Measurements from ENCODE around the gene TNNT1.

Gene TNNT1

DNA sequence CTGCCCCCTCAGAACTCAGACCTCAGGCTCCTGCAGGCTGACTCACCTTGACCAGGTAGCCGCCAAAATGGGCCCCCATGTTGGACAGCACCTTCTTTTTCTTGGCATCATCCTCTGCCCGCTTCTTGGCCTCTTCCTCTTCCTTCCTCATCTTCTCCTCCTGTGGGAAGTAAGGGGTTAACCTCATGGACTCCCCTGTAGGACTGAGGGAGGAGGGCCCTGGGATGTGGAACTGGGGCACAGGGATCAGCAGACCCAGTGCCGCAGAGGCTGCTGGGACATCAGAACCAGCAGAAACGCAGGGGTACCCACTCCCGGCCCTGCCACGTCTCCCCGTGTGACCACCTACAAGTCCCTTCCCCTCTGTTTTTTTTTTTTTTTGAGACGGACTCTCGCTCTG lies 11.1 kb downstream of the TNNT1 start:
- no peak for DNase-seq (ENCODE audit: low read depth)
- no peak for TF ChIP-seq CTCF (IDR thresholded peaks at IDR 0.05; ENCODE audit: control insufficient read depth, extremely low read depth, insufficient read depth)
- H3K4me3 ChIP-seq (ENCODE audit: low read depth, low read length), result no peak overlapping the region

DNA sequence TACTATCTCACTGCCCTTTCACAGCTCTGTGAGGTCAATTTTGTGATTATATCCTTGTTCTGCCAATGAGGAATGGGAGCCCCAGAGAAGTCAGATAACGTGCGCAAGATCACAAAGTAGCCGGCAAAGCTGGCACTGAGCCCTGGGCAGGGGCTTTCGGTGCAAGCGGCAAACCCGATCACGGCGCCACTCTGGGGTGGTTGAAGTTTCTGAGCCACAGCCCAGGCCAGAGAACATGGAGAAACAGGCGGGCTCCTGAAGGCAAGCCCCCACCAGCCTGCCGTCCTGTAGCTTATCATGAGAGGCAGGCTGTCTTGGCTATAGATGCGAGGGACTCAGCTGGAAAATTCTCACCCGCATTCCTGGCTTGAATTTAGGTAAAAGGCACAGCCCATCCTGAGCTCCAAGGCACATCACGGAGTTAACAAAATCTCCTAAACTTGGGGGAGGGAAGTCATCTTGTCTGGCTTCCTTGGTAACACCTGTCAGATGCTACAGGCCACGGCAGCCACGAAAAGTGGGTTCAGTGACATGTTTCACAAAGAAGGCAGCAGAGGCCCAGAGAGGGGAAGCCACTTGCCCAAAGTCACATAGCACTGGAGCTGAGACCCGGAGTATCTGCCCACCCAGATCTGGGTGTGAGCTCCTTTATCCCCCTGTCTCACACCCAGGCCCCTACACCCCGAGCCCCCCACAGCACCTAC lies 12.5 kb downstream of the TNNT1 start:
- no peak for TF ChIP-seq CTCF (IDR thresholded peaks at IDR 0.05; ENCODE audit: control insufficient read depth, extremely low read depth, insufficient read depth)
- DNase-seq (ENCODE audit: low read depth), result no peak
- H3K4me3 ChIP-seq (ENCODE audit: low read depth, low read length), result no peak overlapping the region

DNA sequence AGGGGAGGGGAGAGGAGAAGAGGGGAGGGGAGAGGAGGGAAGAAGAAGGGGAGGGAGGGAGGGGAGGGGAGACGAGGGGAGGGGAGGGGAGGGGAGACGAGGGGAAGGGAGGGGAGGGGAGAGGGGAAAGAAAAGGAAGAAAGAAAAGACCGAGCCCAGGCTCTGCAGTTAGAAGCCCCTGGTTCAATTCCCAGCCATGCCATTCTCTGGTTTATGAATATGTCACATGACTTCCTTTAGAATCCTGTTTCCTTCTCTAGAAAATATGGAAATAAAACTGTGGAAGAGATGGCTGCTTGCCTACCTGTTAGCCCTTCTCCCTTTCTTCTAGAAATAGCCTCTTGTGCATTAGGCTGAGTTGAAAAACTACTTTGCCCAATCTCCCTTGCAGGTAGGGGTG lies 14.3 kb downstream of the TNNT1 start:
- H3K4me3 ChIP-seq (ENCODE audit: low read depth, low read length), result no peak overlapping the region
- no peak for TF ChIP-seq CTCF (IDR thresholded peaks at IDR 0.05; ENCODE audit: control insufficient read depth, extremely low read depth, insufficient read depth)
- DNase-seq (ENCODE audit: low read depth), result no peak

- no peak overlapping the region for H3K4me3 ChIP-seq (ENCODE audit: low read depth, low read length)
- no peak for DNase-seq (ENCODE audit: low read depth)
- TF ChIP-seq CTCF (IDR thresholded peaks at IDR 0.05; ENCODE audit: control insufficient read depth, extremely low read depth, insufficient read depth), result no peak
These were observed 15.2 kb downstream of the TNNT1 start for GRCh38 chr19:55133639-55134444.

DNA sequence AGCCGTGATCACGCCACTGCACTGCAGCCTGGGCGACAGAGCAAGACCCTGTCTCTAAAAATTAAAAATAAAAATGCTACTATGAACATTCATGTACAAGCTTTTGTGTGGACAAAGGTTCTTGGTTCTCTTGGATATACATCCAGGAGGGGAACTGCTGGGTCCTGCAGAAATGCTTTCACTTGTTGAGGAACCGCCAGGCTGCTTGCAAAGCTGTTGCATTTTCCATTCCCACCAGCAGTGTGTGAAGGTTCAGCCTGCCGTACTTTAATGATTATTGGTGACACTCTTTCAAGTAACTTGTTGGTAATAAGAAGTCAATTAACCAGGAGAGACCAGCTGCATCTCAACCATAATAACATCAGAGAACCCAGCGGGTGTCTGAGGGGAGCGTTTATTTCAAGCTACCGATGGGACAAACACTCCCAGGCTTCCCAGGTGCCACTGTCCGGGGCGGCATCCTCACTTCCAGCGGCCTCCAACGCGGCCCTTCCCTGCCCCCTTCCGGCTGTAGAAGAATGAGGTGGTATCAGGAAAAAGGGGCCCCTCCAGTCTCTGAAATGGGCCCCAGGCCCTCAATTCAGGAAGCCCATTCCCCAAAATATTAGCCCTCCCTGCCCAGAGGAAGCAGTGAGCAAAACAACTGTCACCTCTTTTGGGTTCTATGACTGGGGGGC lies 16.4 kb downstream of the TNNT1 start:
- DNase-seq (ENCODE audit: low read depth), result no peak
- no peak for TF ChIP-seq CTCF (IDR thresholded peaks at IDR 0.05; ENCODE audit: control insufficient read depth, extremely low read depth, insufficient read depth)

GRCh38 chr19:55131421-55131820 lies 17.6 kb downstream of the TNNT1 start:
- TF ChIP-seq CTCF (IDR thresholded peaks at IDR 0.05; ENCODE audit: control insufficient read depth, extremely low read depth, insufficient read depth), result no peak
- DNase-seq (ENCODE audit: low read depth), result no peak
- no peak overlapping the region for H3K4me3 ChIP-seq (ENCODE audit: low read depth, low read length)

More for the DNA sequence above, 16.4 kb downstream of the TNNT1 start:
- H3K4me3 ChIP-seq (ENCODE audit: low read depth, low read length), result no peak overlapping the region
